Right forelimb (tissue), 1 donor: ENCODE results near the gene POC5.
"Not testable (repeated sequence)": the region's sequence is repeated elsewhere in the genome, so short reads cannot be mapped to it uniquely, and the experiment has no call there.

ENCODE experiments used
- DNase-seq: peaks from one replicate; pipeline ENCODE4 v3.0.0-alpha.2; 2018

Gene POC5

GRCh38 chr5:75706016-75706415, 11.2 kb downstream of the POC5 start:
- DNase-seq = no peak

GRCh38 chr5:75701856-75702255, 15.4 kb downstream of the POC5 start:
- DNase-seq = no peak

- not testable (repeated sequence) for DNase-seq
These were observed 21.5 kb downstream of the POC5 start for GRCh38 chr5:75695472-75696351.

GRCh38 chr5:75694781-75695180, 22.5 kb downstream of the POC5 start:
- DNase-seq = no peak

GRCh38 chr5:75690669-75691068, 26.6 kb downstream of the POC5 start:
- no peak for DNase-seq

GRCh38 chr5:75686480-75686879, 30.8 kb downstream of the POC5 start:
- DNase-seq = no peak

GRCh38 chr5:75685141-75685540, 32.1 kb downstream of the POC5 start:
- DNase-seq = no peak

- DNase-seq = no peak
These were observed 36.0 kb downstream of the POC5 start for GRCh38 chr5:75681125-75681830.

- no peak for DNase-seq
These were observed 39.1 kb downstream of the POC5 start for GRCh38 chr5:75678155-75678554.

GRCh38 chr5:75677607-75678006, 39.6 kb downstream of the POC5 start:
- DNase-seq = no peak

GRCh38 chr5:75675783-75676182, 41.5 kb downstream of the POC5 start:
- DNase-seq = no peak

- no peak for DNase-seq
These were observed 44.6 kb downstream of the POC5 start for GRCh38 chr5:75672616-75673015.

- DNase-seq = no peak
These were observed 45.7 kb downstream of the POC5 start for GRCh38 chr5:75671506-75671905.

GRCh38 chr5:75670577-75670976, 46.7 kb downstream of the POC5 start:
- no peak for DNase-seq

- no peak for DNase-seq
These were observed 48.1 kb downstream of the POC5 start for GRCh38 chr5:75668977-75669689.

GRCh38 chr5:75668445-75668844, 48.8 kb downstream of the POC5 start:
- no peak for DNase-seq

- no peak for DNase-seq
These were observed 49.7 kb downstream of the POC5 start for GRCh38 chr5:75667586-75667985.

- no peak for DNase-seq
These were observed 50.4 kb downstream of the POC5 start for GRCh38 chr5:75666801-75667200.

- no peak for DNase-seq
These were observed 52.3 kb downstream of the POC5 start for GRCh38 chr5:75664979-75665378.

- DNase-seq = no peak
These were observed 53.5 kb downstream of the POC5 start for GRCh38 chr5:75663579-75664284.

GRCh38 chr5:75662061-75662460, 55.2 kb downstream of the POC5 start:
- no peak for DNase-seq

- no peak for DNase-seq
These were observed 56.4 kb downstream of the POC5 start for GRCh38 chr5:75660678-75661465.
